HL-60/S4 treated with retinoic acid at 250 ng/mL for 4 days and 3 days (cell line): ENCODE results near the gene LILRB2.
"Not testable (repeated sequence)": the region's sequence is repeated elsewhere in the genome, so short reads cannot be mapped to it uniquely, and the experiment has no call there.

Experiments
- in situ Hi-C: fragments of 300-500 bp; cut with MboI; formaldehyde crosslinking; loops from 2 replicates; pipeline ENCODE4 v1.7.0; 2022; ENCODE audit warnings: low sequenced_read_pairs

LILRB2 gene

DNA sequence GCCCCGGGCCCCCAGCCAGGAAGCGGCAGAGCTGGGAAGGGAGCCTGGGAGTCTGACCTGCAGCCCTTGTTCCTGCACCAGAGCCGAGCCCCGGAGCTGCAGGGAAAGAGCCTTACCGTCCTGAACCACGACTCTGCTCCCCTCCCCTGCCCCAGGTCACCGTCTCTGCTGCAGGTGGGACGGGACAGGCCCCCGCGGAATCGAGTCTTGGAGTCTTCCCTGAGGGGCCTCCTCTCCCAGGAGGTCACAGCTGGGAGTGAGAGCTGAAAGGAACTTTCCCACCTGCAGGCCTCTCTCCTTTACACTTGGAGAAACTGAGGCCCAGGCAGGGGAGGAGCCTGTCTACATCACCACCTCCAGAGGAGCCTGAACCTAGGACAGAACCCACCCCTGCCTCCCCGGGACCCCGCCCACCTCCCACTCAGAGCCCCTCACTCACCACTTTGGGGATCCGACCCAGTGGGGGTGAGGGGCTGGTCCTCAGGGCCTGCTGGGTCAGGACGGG lies 3.7 kb downstream of the LILRB2 start:
- in situ Hi-C loops = not testable (repeated sequence)

DNA sequence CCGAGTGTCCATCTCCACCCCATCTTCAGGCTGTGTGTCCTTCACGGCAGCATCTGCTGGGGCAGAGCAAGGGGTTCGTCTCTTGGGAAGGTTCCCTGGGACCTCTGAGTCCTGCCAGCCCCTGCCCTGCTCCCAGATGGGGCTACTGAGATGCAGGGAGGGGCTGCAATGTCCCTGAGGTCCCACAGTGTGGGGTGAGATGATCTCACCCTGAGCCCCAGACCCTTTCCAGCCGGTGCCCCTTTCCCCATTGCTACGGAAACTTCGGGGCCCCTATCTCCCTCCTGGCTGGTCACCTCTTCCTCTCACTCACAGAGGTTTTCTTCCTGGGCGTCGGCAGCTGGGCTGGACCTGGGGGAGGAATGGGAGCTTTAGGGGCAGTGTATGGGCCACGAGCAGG lies 5.0 kb downstream of the LILRB2 start:
- in situ Hi-C loops = no loop called here

DNA sequence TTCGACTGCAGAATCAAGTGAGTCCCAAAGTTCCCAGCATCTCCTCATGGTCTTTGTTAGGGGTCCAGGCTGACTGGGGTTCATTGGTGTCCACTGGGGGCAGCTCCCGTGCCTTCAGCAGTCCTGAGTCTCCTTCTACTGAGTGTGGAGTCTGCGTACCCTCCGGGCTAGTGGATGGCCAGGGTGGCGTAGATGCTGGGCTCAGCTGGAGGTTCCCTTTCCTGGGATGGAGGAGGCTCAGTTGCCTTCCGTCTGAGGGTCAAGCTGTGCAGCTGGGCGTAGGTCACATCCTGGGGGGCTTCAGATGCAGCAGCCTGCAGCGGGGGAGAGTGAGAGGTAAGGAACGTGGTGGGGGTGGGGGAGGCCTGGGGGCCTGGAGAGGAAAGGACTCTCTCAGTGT lies 6.4 kb downstream of the LILRB2 start:
- in situ Hi-C loops = not testable (repeated sequence)

DNA sequence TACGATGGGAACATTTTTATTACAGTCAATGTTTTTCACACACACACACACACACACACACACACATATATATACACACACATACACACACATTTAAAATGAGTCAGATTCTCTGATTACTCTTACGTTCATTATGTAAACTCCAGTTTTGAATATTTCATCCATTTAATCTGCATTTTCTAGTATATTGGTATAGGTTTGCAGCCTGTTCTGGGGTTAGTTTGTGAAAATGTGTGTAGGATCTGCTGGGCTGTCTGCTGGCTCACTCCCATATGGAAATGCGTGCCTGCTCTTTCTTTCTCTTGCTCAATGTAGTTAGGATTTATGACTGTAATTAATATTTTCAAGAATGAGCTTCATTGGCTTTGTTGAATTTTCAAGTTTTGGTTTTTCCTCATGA lies 7.1 kb downstream of the LILRB2 start:
- in situ Hi-C loops = no loop called here

DNA sequence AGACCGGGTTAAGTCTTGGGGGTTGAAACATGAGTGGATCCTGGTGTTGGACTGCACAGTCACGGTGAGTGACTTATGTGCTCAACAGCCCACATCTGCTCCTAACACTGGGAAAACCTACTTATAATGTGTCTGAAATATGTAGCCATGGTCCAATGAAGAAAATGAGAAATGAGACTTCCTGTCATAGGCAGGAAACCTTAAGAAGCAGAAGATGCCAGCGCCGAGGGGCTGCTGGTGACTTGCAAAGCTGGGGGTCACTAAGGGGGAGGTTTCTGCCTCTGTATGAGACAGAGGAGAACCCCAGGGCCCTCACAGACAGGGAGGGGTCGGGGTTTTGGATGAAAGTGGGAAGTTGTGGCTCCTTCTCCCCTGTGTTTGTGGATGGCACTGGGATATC lies 8.7 kb downstream of the LILRB2 start:
- in situ Hi-C loops = not testable (repeated sequence)

DNA sequence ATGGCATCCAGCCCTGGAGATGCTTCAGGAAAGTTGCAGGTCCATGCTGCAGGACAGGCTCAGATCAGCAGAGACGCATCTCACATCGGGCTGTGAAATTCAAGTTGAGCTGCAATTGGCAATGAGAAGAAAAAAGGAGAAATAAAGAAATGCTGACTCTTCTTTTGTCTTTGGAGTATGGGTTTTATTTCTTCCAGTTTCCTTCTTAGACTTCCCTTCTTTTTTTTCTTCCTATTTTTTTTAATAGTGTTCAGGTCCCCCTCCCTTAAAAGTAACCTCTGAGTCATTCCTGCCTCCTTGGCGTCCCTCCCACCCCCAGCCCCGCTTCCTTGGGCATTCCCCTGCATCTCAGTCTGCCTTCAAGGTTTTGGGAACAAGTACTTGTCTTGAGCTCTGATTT lies 9.3 kb downstream of the LILRB2 start:
- in situ Hi-C loops = not testable (repeated sequence)

DNA sequence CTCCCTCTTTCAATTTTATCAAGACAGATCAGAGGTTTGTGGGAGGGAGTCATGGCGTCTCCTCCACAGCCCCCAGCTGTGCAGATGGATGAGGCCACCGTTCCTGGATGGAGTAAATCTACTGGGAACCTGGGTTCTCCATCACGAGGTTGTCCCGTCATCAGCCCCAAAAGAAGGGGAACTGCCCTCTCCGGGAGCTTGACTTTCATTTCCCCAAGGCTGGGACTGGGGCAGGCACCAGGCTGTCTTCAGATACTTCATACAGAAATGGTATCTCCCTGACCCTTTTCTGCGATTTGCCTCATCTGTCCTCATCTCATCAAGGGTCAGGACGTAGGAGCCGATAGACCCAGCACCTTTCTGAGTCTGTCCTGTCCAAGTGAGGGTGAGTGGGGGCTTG lies 9.8 kb downstream of the LILRB2 start:
- in situ Hi-C loops = no loop called here

DNA sequence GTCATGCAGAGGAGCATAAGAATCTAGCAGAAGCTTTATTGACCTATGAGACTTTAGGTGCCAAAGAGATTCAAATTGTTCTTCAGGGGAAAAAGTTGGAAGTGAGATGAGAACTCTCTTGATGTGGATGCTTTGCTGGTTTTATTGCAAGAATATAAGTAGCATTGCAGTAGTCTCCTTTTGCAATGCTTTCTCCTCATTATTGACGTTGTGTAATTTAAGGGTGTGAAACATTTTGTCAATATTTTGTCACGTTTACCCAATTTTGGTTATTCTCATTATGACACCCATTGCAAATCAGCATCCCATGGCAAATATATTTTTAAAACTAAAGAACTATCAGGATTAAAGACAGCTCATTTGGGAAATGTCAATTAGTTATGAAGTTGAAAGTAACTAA lies 12.0 kb downstream of the LILRB2 start:
- in situ Hi-C loops = no loop called here

DNA sequence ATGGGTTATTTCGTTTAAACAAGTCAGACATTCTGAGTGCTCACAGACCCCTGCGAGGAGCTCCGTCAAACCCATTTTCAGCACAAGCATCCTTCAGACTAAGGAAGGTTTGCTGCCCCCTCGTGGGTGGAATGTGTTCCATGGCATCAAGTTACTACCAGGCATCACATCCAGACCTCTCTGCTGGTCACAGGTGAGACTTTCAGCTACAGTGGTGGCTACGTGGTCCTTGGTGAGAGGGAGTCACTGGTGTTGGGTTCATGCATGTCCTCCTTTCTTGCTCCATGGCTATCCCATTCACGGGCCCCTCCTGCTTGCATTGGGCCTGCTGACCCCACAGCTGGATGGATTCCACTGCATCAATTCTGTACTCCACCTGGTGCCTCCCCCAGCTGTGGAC lies 14.8 kb downstream of the LILRB2 start:
- in situ Hi-C loops = no loop called here

DNA sequence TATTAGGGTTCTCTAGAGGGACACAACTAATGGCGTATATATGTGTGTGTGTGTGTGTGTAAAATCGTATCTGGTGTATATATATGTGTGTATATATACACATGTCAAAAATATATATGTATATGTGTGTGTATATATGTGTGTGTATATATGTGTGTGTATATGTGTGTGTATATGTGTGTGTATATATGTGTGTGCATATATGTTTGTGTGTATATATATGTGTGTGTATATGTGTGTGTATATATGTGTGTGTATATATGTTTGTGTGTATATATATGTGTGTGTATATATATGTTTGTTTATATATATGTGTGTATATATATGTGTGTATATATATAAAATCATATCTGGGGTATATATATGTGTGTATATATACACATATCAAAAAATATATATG lies 18.4 kb downstream of the LILRB2 start:
- in situ Hi-C loops = no loop called here

DNA sequence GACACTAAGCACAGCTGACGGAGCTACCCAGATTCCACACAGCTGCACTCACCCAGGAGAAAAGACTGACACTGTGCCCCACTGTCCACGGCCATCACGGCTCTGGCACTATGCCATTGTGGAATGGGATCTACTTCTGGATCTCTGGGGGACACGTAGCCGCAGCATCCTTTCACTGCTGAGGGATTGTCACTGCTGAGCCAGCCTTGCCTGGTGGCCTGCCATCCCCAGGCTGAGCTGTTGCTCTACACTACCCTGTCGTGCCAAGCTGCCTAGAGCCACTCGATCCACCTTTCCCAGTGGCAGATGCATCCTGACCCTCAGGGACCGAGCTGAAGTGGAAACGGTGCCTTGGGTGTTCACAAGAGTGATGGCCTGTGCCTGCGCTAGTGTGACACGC lies 18.8 kb downstream of the LILRB2 start:
- in situ Hi-C loops = no loop called here

DNA sequence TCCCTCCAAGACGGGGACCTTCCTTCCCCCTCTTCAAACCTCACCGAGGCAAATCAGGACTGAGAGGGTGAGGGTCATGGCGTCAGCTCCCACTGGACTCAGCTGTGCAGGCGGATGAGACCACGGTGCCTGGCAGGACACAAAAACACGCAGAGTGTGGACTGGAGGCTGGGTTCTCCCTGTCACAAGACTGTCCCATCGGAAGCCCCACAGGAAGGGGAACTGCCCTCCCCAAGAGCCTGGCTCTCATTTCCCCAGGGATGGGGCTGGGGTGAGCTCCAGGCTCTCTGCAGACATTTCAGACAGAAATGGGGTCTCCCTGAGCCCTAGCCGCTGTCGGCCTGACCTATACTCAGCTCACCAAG lies 23.8 kb downstream of the LILRB2 start, which contains the start of gene LILRB5:
TSS of gene LILRB5 (minus strand) at position 158 of the 365 bp plus-strand sequence. CDS start at position 78, 80 bp downstream.
- in situ Hi-C loops = no loop called here

DNA sequence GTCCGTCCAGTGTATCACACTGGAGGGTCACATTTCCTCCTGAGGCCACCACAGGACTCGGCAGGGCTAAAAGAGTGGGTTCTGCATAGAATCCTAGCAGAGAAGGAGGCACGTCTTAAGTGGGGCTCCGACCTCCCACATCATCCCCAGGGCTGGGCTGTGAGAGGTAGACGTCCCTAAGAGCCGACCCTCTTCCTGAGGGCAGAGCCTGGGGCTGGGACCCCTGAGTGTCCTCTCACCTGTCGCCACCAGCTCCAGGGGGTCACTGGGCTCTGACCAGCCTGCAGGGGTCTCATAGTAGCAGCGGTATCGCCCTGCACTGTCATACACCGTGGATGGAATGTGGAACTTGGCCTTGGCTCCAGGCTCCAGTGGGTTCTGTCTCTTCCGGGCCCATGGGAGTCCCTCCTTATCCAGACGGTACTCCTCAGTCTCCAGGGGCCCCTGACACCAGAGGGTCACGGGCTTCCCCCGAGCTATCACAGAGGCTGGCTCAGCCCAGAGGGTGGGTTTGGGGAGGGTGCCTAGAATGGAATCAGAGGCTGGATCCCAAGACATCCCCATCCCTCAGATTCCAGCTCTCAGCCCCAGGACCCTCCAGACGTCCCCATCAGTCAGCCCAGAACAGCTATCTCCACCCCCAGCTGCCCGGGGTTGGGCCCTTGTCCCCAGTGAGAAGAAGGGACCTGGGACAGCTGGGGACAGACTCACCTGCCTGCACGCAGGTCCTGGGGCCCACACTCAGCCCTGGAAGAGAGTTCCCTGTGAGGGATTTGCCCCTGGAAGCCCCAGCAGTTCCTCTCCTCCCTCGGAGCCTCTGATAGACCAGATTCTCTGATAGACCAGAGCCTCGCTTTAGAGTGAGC lies 24.4 kb downstream of the LILRB2 start:
- in situ Hi-C loops = no loop called here

DNA sequence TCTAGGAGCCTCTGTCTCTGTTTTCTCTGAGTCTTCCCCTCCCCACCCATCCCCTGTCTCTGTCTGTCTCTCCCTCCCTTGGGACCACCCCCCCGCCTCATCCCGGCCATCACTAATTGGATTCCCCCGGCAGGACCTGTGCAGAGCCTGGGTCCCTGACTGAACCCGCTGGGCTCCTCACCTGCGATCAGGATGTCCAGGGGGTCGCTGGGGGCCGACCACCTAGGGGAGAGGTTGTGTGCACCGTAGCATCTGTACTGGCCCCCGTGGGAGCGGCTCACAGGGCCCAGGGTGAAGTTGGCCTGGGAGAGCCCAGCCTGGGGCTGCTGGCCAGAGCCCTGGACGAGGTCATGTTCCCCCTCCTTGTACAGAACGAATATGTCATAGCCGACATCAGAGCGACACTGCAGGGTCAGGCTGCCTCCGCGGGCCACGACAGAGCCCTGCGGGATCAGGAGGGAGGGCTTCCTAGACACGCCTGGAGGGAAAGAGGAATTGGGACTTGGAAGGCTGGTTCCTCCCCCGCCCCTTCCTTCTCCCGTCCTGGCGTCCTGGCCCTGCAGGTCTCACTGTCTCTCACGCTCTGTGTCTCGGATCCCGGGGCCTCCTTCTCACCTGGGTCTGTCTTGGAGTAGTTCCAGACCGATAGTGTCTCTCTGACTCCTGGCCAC lies 25.7 kb downstream of the LILRB2 start:
- in situ Hi-C loops = no loop called here

DNA sequence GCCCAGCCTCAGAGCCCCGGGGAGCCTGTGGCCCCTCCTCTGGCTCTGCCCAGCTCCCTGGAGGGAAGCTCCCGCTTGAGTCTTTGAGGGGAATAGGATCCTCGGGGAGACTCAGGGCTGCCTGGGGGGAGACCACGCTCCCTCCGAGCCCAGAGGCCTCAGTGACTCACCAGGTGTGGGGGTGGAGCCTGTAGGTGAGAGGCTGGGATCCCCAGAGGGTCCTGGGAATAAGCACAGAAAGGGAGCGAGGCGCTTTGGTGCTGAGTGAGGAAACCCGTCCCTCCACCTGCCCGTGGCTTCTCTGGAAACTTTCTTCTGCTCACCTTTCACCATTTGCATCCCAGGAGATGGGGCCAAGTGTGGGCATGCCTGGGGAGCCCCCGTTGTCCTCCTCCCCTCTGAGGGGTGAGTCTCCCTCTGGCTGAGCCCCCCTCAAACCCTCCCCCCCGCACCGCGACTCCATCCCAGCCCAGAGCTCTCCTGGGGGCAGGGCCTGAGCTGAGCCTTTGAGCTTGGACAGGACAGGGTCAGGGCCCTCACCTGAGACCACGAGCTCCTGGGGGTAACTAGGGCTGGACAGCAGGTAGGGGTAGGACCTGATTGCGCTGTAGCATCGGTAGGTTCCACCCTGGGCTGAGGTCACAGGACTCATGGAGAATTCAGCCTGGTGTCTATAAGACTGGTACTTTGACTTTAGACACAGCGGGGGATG lies 26.6 kb downstream of the LILRB2 start:
- in situ Hi-C loops = no loop called here

DNA sequence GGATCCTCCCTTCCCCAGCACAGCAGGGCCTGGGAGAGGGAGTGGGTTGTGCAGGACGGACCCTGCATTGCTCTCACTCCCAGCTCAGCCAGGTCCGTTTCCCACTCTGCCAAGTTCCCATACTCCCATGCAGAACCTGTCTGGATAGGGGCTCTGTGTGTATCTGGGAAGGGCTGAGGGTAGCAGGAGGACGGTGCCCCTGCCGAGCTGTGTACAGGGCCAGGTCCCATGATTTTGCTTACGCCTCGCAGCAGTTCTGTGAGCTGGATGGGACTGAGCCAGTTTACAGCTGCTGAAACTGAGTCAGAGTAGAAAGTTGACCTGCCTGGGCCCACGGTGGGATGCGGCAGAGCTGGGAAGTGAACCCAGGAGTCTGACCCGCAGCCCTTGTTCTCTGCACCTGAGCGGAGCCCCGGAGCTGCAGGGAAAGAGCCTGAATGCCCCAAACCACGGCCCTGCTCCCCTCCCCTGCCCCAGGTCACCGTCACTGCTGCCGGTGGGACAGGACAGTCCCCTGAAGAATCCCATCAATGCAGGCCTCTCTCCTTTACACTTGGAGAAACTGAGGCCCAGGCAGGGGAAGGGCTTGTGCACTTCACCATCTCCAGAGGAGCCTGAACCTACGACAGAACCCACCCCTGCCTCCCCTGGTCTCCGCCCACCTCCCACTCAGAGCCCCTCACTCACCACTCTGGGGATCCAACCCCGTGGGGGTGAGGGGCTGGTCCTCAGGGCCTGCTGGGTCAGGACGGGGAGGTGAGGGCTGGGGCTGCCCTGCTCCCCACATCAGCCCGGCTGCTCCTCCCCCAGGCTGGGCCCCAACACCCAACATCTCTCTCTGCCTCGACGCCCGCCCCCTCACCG lies 27.3 kb downstream of the LILRB2 start:
- in situ Hi-C loops = no loop called here

DNA sequence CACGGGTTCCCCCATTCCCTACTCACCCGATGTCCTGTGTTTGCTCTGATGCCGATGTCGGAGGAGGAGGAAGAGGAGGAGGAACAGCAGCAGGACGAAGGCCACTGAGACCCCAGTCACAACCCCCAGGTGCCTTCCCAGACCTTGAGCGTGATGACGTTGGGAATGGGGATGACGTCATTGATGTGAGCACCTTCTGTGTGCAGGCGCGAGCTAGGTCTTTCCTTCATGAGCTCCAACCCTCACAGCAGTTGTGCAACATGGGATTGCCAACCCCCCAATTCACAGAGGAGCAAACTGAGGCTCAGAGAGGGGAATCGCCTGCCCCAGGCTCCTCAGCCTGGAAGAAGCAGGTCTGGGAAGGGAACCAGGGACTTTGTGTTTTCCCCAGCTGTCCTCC lies 28.1 kb downstream of the LILRB2 start:
- in situ Hi-C loops = no loop called here

DNA sequence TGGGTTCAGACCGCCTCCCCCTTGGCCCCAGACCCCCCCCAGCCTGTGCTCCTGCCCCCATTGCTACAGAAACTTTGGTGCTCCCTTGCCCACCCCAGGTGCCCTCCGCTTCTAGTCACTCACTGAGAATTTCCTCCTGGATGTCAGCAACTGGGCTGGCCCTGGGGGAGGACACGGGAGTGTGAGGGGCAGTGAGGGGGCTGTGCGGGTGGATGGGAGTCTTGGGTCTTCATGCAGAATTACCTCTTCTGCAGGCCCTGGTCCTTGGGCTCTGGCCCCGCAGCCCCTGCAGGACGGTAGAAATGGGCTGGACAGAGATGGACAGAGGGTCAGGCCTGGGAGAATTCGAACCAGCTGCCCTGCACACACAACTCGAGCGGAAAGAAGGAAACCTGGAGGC lies 28.7 kb downstream of the LILRB2 start:
- in situ Hi-C loops = no loop called here

DNA sequence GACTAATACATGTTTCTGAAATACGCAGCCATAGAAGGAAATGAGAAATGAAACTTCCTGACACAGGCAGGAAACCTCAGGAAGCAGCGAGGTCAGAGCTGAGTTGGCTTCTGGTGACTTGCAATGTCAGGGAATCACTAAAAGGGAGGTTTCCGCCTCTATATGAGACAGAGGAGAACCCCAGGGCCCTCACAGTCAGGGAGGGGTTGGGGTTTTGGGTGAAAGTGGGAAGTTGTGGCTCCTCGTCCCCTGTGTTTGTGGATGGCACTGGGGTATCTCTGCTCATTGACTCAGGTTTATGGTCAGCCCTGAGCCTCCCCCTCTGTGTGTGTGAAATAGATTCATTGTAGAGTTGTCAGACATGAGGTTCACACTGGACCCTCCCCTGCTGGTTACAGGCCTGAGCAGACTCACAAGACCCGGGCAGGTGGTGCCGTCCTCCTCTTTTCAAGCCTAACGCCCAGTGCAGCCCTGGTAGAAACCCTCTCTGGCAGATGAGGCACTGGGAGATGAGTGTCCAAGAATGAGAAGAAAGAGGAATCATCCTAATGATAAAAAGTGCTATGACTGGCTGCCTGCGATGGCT lies 32.8 kb downstream of the LILRB2 start:
- in situ Hi-C loops = no loop called here
